Posterior vena cava (tissue), 2 donors: Measurements from ENCODE around the gene GRIA3. TPM values are rescaled to one million over a fixed set of nuclear protein-coding genes. Genes with fewer than 3 reads are reported as not detected.
"Not testable (repeated sequence)": the region's sequence is repeated elsewhere in the genome, so short reads cannot be mapped to it uniquely, and the experiment has no call there.

Experiments
- DNase-seq: peaks from one replicate; pipeline ENCODE4 v3.0.0-alpha.2; 2020; ENCODE audit warnings: low spot score
- intact Hi-C, 2 donors: fragments of 100-400 bp; cut with DNase I; formaldehyde crosslinking; loops; one replicate each; pipeline versions ENCODE4 v1.14.1 to v1.14.2; 2022 to 2023
- total RNA-seq, 2 donors: library from RNA; stranded (reverse); fragmentation: NEBNext Ultra II Directional; extraction: Animal tissue kit (Norgen Biotek cat#: 25700); gene quantifications; one replicate each; pipeline ENCODE4 v1.2.1, GENCODE V29; 2021
- donor health status: DM: yes; HTN: yes; CAD: no.
- donor health status: DM: yes; HTN: yes; CAD: no.

GRIA3 gene
- total RNA-seq, 2 donors from 2014 or later = 4.9 to 15.2 TPM

GRCh38 chrX:123425471-123425870 is 241.4 kb downstream of the GRIA3 start:
- DNase-seq = no peak
- intact Hi-C loops = no loop called here

DNA sequence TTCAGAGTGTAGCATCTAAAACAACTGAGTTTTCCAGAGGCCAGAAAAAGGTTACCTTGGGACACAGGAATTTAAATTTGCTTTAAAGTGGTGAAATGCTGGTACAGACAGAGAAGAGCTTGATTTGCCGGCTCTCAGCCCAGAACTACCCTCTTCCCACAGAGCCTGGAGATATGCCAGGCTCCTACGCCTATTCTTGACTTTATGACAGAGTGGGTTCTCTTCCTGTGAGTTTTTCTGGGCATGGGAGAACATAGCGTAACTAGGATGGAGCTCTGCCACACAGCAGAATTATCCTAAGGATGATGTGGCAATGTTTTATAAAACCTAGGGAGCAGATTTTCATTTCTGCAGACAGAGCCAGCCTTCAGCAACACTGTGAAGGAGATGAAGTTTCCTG is 241.8 kb downstream of the GRIA3 start:
- DNase-seq = no peak
- intact Hi-C loops = no loop called here

DNA sequence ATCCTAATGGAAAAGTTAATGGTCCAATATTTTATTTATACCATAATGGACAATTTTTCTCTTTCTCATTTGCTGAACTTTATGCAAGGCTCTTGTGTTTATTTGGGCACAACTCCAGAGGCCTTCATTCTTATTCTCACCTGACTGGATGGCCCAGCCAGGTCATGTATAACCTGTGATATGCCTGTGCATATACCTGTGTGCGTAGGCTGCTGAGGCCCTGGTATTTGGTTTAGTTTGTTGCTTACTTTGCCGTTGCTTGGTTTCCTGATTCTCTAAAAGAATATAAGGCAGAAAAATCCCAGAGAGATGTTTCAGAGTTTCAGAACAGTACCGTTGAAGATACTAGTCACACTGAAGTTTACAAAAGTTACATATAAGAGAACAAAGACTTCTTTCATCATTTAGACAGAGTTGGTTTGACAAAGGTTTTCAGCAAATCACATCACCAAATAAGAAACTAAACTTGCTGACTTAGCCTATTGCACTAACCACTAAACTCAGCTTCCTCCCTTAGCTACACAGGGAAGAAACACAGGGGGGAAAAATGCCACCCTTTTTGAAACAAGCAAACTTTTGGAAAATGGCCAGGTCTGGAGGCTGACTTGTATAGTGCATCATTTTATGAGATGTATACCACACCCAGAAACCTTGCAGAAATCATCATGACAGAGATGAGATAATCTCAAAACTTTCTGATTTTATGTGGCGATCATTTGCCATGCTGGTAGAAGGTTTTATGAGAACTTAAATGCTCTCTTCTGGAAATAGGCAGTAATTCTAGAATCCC is 248.5 kb downstream of the GRIA3 start:
- intact Hi-C loops = no loop called here
- no peak for DNase-seq

DNA sequence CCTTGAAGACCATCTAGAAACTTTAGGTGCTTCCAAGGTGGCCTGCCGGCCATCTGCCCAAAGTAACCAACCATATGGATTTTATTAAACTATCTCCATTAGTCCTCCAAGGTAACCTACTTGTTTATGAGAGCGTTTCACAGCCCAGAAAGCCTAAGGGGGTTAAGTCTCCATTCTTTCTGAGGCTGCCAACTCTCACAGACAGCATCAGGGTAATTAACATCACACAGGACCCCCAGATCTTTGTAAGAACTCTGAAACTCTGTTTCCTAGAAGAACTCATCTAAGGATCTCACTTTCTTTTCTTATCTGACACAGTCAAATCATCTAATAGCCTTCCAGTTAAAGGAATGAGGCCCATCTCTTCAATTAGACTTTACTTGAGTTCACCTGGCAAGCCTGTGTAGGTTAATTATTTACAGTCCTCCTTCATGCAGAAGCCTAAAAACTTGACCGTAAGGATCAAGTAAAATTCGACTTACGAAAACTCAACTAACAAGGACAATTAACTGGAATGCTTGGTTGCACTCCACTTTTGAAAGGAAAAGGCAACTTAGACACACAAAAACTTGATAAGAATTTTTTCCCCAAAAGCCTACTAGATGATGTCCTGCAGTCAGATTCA is 252.5 kb downstream of the GRIA3 start:
- intact Hi-C loops = no loop called here
- no peak for DNase-seq

GRCh38 chrX:123439926-123440325 is 255.8 kb downstream of the GRIA3 start:
- intact Hi-C loops, DNase-seq: not testable (repeated sequence)

DNA sequence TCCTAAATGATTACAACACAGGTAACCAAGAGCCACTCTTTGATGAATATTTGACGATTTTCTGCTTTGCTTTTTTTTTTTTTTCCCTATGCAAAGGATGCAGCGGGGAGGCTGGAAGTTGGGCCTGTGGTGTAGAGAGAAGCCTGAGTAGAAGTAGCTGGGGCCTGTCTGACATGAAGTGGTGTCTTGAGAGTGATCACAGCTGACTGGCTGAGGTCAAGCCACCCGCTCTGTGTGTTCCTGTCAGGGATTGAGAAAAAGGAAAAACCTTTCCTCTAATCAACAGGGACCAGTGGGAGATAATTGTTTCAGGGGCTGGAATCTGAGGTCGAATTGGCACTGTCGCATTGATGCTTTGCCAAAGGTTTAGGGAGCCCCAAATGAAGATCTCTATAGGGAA is 258.7 kb downstream of the GRIA3 start:
- intact Hi-C loops = no loop called here

GRCh38 chrX:123447506-123447905 is 263.4 kb downstream of the GRIA3 start:
- no peak for DNase-seq

More for the DNA sequence above, 258.7 kb downstream of the GRIA3 start:
- DNase-seq = no peak

GRCh38 chrX:123449335-123449734 is 265.3 kb downstream of the GRIA3 start:
- no peak for DNase-seq
- intact Hi-C loops = no loop called here

More at GRCh38 chrX:123447506-123447905, 263.4 kb downstream of the GRIA3 start:
- intact Hi-C loops = no loop called here

DNA sequence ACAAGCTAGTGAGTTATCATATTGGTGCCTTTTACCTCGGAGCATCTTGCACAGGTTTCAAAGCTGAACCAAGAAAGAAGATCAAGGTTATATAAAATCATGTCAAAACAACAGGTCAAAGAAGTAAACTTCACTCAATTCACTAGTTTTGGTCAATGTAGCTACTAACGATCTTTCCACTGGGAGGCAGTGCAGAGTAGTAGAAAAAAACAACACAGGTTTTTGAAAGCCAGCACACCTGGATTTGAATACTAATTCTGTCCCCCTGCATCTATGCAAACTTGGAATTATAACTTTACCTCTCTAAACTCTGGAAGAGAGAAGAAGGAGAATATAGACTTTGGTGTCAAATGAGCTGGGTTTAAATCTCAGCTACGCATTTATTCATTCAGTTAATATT is 266.1 kb downstream of the GRIA3 start:
- intact Hi-C loops = no loop called here
- DNase-seq = no peak

GRCh38 chrX:123454712-123455431 is 270.8 kb downstream of the GRIA3 start:
- intact Hi-C loops = no loop called here
- no peak for DNase-seq

GRCh38 chrX:123455693-123456092 is 271.6 kb downstream of the GRIA3 start:
- intact Hi-C loops = no loop called here
- no peak for DNase-seq

DNA sequence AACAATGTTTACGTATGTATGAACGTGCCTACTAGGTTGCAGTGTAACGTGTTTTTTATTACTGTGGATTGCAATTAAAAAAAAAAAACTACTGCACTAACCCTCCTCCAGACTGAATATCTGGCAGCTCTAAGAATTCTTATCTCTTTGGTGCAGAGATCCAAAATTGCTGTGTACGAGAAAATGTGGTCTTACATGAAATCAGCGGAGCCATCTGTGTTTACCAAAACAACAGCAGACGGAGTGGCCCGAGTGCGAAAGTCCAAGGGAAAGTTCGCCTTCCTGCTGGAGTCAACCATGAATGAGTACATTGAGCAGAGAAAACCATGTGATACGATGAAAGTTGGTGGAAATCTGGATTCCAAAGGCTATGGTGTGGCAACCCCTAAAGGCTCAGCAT is 280.6 kb downstream of the GRIA3 start:
- no peak for DNase-seq
- intact Hi-C loops = no loop called here

- intact Hi-C loops = no loop called here
- DNase-seq = no peak
Observed at GRCh38 chrX:123468481-123468880, 284.4 kb downstream of the GRIA3 start.

GRCh38 chrX:123475068-123475724 is 291.1 kb downstream of the GRIA3 start:
- no peak for DNase-seq
- intact Hi-C loops = no loop called here

- no peak for DNase-seq
- intact Hi-C loops = no loop called here
Observed at GRCh38 chrX:123476611-123477219, 292.6 kb downstream of the GRIA3 start.

GRCh38 chrX:123477673-123478072 is 293.6 kb downstream of the GRIA3 start:
- no peak for DNase-seq
- intact Hi-C loops = no loop called here

DNA sequence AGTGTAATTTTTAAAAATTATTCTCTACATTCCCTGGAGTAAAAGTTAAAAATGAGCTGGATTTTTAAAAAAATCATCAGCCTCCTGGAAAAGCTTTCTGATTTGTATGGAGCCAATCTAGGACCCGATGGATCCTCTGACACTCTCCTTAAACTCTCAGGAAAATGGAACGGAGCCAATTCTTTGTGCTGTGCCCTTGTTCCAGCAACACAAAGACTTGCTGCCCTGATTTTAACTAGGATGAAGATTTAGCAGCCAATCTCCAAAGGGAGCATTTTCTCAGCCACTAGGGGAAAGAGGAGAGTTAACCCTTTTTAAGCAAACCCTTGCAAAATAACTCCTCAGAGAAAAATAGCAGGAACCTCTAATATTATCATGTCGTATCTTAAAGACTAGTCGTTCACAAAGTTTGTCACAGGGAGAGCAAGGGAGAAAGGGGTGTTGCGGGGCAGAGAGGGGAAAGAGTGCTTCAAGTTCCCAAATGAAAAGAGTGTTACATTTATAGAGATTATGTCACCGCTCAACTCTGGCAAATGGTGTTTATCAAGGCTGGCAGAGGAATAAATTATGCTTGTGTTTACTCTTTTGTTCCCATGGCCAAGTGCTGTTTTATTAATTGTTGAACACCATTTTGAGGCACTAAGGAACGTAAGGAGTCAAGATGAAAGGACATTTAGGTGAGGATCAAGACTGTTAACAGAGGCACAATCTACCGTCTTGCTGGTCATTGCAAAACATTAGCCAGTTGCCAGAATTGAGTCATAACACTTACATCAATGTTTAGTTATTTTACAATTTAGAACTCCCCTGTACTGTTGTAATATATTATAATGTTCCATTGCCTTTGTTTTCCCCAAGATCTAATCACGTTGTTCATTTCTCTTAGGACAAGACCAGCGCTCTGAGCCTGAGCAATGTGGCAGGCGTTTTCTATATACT is 298.1 kb downstream of the GRIA3 start:
- no peak for DNase-seq
- intact Hi-C loops = no loop called here

GRCh38 chrX:123486297-123486696 is 302.2 kb downstream of the GRIA3 start:
- no peak for DNase-seq
- intact Hi-C loops = no loop called here
